Stomach (tissue), 4 donors: ENCODE measurements around the gene SLC41A3.

Source experiments
- POLR2A ChIP-seq, 4 donors: fragments of 450-650 bp; IDR thresholded peaks; one replicate each; pipeline ENCODE4 v1.6.1; 2016; ENCODE audit warnings: antibody characterized with exemption in 4 of 4, control low read depth in 2 of 4, mild to moderate bottlenecking in 1 of 4, moderate library complexity in 1 of 4
- TF ChIP-seq, protein P1 (sequence below), 7 experiments: fragments of 450-650 bp in 4 of 7; fragments of 200-600 bp in 3 of 7; sonication (generic) in 3 of 7; IDR thresholded peaks; one replicate each; pipeline ENCODE4 v1.5.1; 2016 to 2019; ENCODE audit warnings: antibody characterized with exemption in 7 of 7, control low read depth in 2 of 7, mild to moderate bottlenecking in 1 of 7

DNA sequence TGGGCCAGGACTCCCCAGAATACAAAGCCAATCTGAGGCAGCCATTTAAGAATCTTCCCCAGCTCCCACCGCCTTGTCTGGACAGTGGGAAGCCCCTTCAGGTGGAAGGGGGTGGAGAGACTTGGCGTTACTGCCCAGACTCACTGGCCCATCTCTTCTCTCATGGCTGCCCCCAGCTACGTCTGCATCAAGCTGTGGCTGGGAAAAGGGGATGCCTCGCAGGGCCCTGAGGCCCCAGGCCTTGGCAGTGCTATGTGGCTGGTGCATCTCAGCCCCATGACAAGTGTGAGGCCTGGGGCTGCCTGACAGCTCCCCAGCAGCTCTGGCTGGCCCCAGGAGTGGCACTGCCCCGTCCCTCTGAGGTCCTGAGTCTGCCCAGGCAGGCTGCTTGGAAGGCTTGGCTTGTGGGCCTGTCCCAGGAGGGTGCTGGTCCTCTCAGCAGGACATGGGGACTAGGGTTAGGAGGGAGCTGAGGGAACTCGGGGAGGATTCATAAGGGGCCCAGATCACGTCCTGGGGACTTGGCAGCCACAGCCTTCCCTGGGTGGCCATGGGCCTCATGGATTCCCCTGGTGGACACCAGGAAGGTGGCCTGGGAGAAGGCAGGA is 20.2 kb upstream of the SLC41A3 start:
- no peak for TF ChIP-seq POLR2A (IDR thresholded peaks at IDR 0.05)
- TF ChIP-seq, protein P1, sequence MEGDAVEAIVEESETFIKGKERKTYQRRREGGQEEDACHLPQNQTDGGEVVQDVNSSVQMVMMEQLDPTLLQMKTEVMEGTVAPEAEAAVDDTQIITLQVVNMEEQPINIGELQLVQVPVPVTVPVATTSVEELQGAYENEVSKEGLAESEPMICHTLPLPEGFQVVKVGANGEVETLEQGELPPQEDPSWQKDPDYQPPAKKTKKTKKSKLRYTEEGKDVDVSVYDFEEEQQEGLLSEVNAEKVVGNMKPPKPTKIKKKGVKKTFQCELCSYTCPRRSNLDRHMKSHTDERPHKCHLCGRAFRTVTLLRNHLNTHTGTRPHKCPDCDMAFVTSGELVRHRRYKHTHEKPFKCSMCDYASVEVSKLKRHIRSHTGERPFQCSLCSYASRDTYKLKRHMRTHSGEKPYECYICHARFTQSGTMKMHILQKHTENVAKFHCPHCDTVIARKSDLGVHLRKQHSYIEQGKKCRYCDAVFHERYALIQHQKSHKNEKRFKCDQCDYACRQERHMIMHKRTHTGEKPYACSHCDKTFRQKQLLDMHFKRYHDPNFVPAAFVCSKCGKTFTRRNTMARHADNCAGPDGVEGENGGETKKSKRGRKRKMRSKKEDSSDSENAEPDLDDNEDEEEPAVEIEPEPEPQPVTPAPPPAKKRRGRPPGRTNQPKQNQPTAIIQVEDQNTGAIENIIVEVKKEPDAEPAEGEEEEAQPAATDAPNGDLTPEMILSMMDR (IDR thresholded peaks at IDR 0.05): no peak
